D341Med (cell line): Measurements from ENCODE around the gene DTD1.

Experiments used
- DNase-seq: peaks from one replicate; pipeline ENCODE4 v3.0.0; 2012; ENCODE audit warnings: low spot score

Gene DTD1

GRCh38 chr20:18705910-18706309, 118.1 kb downstream of the DTD1 start:
- no peak for DNase-seq

GRCh38 chr20:18712131-18712530, 124.3 kb downstream of the DTD1 start:
- no peak for DNase-seq

- DNase-seq, result no peak
These were observed 125.0 kb downstream of the DTD1 start for GRCh38 chr20:18712882-18713281.

GRCh38 chr20:18715564-18715963, 127.7 kb downstream of the DTD1 start:
- no peak for DNase-seq

GRCh38 chr20:18717062-18717461, 129.2 kb downstream of the DTD1 start:
- DNase-seq, result no peak

- no peak for DNase-seq
These were observed 130.3 kb downstream of the DTD1 start for GRCh38 chr20:18718129-18718528.

GRCh38 chr20:18719426-18719825, 131.6 kb downstream of the DTD1 start:
- no peak for DNase-seq

GRCh38 chr20:18721551-18722115, 133.8 kb downstream of the DTD1 start:
- DNase-seq, result no peak

- no peak for DNase-seq
These were observed 134.5 kb downstream of the DTD1 start for GRCh38 chr20:18722371-18722770.

GRCh38 chr20:18724077-18724476, 136.2 kb downstream of the DTD1 start:
- no peak for DNase-seq

GRCh38 chr20:18724788-18725464, 137.1 kb downstream of the DTD1 start:
- no peak for DNase-seq

GRCh38 chr20:18727032-18727508, 139.2 kb downstream of the DTD1 start:
- no peak for DNase-seq

GRCh38 chr20:18728165-18728869, 140.5 kb downstream of the DTD1 start:
- DNase-seq, result no peak

GRCh38 chr20:18728870-18729224, 141.0 kb downstream of the DTD1 start:
- DNase-seq, result no peak

GRCh38 chr20:18729231-18729825, 141.5 kb downstream of the DTD1 start:
- DNase-seq, result no peak

GRCh38 chr20:18731940-18732339, 144.1 kb downstream of the DTD1 start:
- DNase-seq, result no peak

- no peak for DNase-seq
These were observed 146.8 kb downstream of the DTD1 start for GRCh38 chr20:18734525-18735189.

- no peak for DNase-seq
These were observed 149.3 kb downstream of the DTD1 start for GRCh38 chr20:18737140-18737539.

- no peak for DNase-seq
These were observed 150.2 kb downstream of the DTD1 start for GRCh38 chr20:18738055-18738454.

- no peak for DNase-seq
These were observed 151.0 kb downstream of the DTD1 start for GRCh38 chr20:18738888-18739287.

- DNase-seq, result no peak
These were observed 151.9 kb downstream of the DTD1 start for GRCh38 chr20:18739751-18740166.

- DNase-seq, result no peak
These were observed 152.9 kb downstream of the DTD1 start for GRCh38 chr20:18740726-18741125.
